Adrenal gland (tissue), 12 donors: ENCODE data around the gene JAZF1. TPM values are rescaled to one million over a fixed set of nuclear protein-coding genes. Genes with fewer than 3 reads are reported as not detected.

Experiments used
- DNase-seq, 7 donors: peaks; one replicate each; pipeline ENCODE4 v3.0.0-alpha.2; 2019 to 2020
- H3K27ac ChIP-seq, 5 donors: fragments of 200-600 bp; sonication (generic) in 4 of 5; 1 replicate in 3 of 5; 2 replicates in 2 of 5; pipeline versions ENCODE4 v1.5.1 to v1.8.0; 2016 to 2020; ENCODE audit warnings: mild to moderate bottlenecking in 1 of 5
- H3K27me3 ChIP-seq: fragments of 200-600 bp; 2 replicates; pipeline ENCODE4 v1.8.0; 2021
- H3K36me3 ChIP-seq, 2 donors: fragments of 200-600 bp; replicated peaks in 1 of 2; 1 replicate in 1 of 2; 2 replicates in 1 of 2; pipeline versions ENCODE4 v1.5.1 to v1.8.0; 2018 to 2022
- H3K4me1 ChIP-seq, 2 donors: fragments of 200-600 bp; replicated peaks in 1 of 2; 1 replicate in 1 of 2; 2 replicates in 1 of 2; pipeline versions ENCODE4 v1.5.1 to v1.8.0; 2018 to 2021
- H3K4me3 ChIP-seq, 4 donors: fragments of 200-600 bp; sonication (generic) in 3 of 4; one replicate each; pipeline ENCODE4 v1.5.1; 2016 to 2018
- H3K9me3 ChIP-seq, 3 donors: fragments of 200-600 bp; sonication (generic) in 1 of 3; replicated peaks in 1 of 3; 1 replicate in 2 of 3; 2 replicates in 1 of 3; pipeline versions ENCODE4 v1.5.1 to v1.8.0; 2016 to 2021
- CTCF ChIP-seq, 6 experiments: fragments of 450-650 bp in 4 of 6; fragments of 200-600 bp in 2 of 6; sonication (generic) in 1 of 6; IDR thresholded peaks; 1 replicate in 5 of 6; 2 replicates in 1 of 6; pipeline versions ENCODE4 v1.5.1 to v1.8.0; 2016 to 2021; ENCODE audit warnings: antibody characterized with exemption in 6 of 6, mild to moderate bottlenecking in 2 of 6, moderate library complexity in 1 of 6
- POLR2A ChIP-seq, 2 donors: fragments of 450-650 bp; IDR thresholded peaks; one replicate each; pipeline ENCODE4 v1.6.1; 2017; ENCODE audit warnings: antibody characterized with exemption in 2 of 2, mild to moderate bottlenecking in 2 of 2, moderate library complexity in 1 of 2
- WGBS, 4 donors: extraction: QIAGEN DNeasy Blood & Tissue Kit in 2 of 4; methylation state at CpG; one replicate each; pipeline versions ENCODE4 v1.1.5 to v1.1.7; 2013 to 2017; 5-methylcytosine and 5-hydroxymethylcytosine counted together
- intact Hi-C, 2 donors: fragments of 100-400 bp; cut with DNase I; formaldehyde crosslinking; loops; one replicate each; pipeline versions ENCODE4 v1.14.1 to v1.15.0; 2022 to 2023
- polyA plus RNA-seq, 3 donors: library from polyadenylated mRNA; stranded (reverse); fragments of 200-250 nt in 2 of 3; fragments of 350-450 nt in 1 of 3; fragmentation: Illumina TruSeq in 1 of 3; extraction: RNeasy Lipid Tissue Mini Kit (QIAGEN cat#74804) in 1 of 3; gene quantifications; one replicate each; pipeline ENCODE4 v1.2.3, GENCODE V29; 2013 to 2014
- total RNA-seq, 9 donors: library from RNA; depleted of rRNA in 4 of 9; stranded (reverse); fragments of >200 nt in 4 of 9; fragments of 120-200 nt in 1 of 9; fragmentation: NEBNext Ultra II Directional in 1 of 9; extraction: Animal tissue kit (Norgen Biotek cat#: 25700) in 1 of 9; gene quantifications; one replicate each; pipeline versions ENCODE4 v1.1.0 to v1.2.4, GENCODE V29; 2013 to 2023
- donor health status: healthy with polysubstance abuse.
- donor health status: Bipolar disorder and iron deficiency.
- donor health status: DM: yes; HTN: yes; CAD: no.
- donor health status: DM: no; HTN: no; CAD: no.
- donor health status: DM: no; HTN: no; CAD: no.
- donor health status: DM: yes; HTN: yes; CAD: no.

Gene JAZF1
- total and polyA plus RNA-seq, 12 donors = 18.5 to 192 (median 96.3) TPM

- no peak overlapping the region for H3K27ac ChIP-seq
- DNase-seq = no peak
- H3K4me3 ChIP-seq = no peak overlapping the region
- no peak for TF ChIP-seq CTCF (IDR thresholded peaks at IDR 0.05)
- no peak for TF ChIP-seq POLR2A (IDR thresholded peaks at IDR 0.05)
- H3K9me3 ChIP-seq = no peaks in the 10 kb centered on the region
- H3K27me3 ChIP-seq = no peaks in the 10 kb centered on the region
- 42 to 96% (median 85%) methylated on average over 2 of the region's 2 CpGs for WGBS, 4 donors
- no peaks in the 10 kb centered on the region for H3K36me3 ChIP-seq
- intact Hi-C loops = no loop called here
- H3K4me1 ChIP-seq = peaks cover 0 to 3% of the 10 kb centered on the region in 2 donors
Observed at GRCh38 chr7:27998382-27998781, 182.2 kb downstream of the JAZF1 start.

DNA sequence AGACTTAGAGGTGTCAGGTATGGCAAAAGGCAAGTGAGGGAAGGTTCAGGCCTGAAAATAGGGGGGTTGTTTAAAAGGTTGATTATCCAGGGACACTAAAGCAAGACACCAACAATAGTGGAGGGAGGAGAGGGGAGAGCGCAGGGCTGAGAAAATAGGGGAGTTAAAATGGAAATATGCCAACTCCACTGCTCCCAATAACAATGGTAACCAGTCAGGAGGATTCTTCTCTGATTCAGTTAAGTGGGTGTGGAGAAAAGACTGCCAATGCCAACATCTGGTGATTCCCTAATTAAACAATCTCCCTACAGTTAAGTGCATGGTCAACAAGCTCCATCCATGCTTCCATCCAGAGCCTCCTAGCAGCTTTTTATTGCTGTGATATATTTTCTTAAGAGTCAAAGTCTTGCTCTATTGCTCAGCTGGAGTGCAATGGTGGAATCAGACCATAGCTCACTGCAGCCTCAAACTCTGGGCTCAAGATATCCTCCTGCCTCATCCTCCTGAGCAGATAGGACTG lies 183.3 kb downstream of the JAZF1 start:
- peaks cover under 1 to 14% of the 10 kb centered on the region in 2 donors for H3K4me1 ChIP-seq
- H3K27ac ChIP-seq = no peak overlapping the region
- TF ChIP-seq POLR2A (IDR thresholded peaks at IDR 0.05) (no peak), CTCF (IDR thresholded peaks at IDR 0.05) (no peak)
- no peak overlapping the region for H3K4me3 ChIP-seq
- no peaks in the 10 kb centered on the region for H3K9me3 ChIP-seq
- DNase-seq = no peak
- intact Hi-C loops = no loop called here
- no peaks in the 10 kb centered on the region for H3K27me3 ChIP-seq
- H3K36me3 ChIP-seq = no peaks in the 10 kb centered on the region
- WGBS, 4 donors = 94 to 100% (median 98%) methylated on average over 1 of the region's 1 CpG

DNA sequence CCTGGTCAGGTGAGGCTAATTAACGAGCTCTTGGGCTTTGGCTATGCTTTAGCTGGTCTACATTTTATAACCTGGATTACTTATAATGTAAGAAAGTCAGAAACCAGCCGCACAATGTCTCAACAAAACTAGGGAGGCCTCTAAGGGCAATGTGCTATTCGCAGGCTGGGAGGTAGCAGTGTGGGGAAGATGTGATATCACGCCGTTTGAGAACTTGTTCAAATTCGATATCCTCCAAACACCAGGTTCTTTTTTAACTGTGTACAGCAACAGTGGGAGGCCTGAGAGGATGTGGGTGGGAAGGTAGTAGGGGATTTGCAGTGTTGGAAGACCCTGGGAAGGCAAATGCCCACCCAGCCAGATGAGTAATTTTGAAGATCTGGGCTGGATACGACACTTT lies 184.5 kb downstream of the JAZF1 start:
- peaks cover 3 to 24% of the 10 kb centered on the region in 2 donors for H3K4me1 ChIP-seq
- no peak overlapping the region for H3K4me3 ChIP-seq
- TF ChIP-seq CTCF (IDR thresholded peaks at IDR 0.05) (no peak), POLR2A (IDR thresholded peaks at IDR 0.05) (no peak)
- H3K9me3 ChIP-seq = no peaks in the 10 kb centered on the region
- no peak overlapping the region for H3K27ac ChIP-seq
- WGBS, 4 donors = 96 to 99% (median 98%) methylated on average over 7 of the region's 7 CpGs
- H3K27me3 ChIP-seq = no peaks in the 10 kb centered on the region
- intact Hi-C loops = no loop called here
- no peaks in the 10 kb centered on the region for H3K36me3 ChIP-seq
- no peak for DNase-seq

GRCh38 chr7:27995228-27995627 lies 185.4 kb downstream of the JAZF1 start:
- Histone ChIP-seq H3K27ac (no peak overlapping the region), H3K9me3 (no peaks in the 10 kb centered on the region), H3K4me3 (no peak overlapping the region), H3K36me3 (no peaks in the 10 kb centered on the region), H3K27me3 (no peaks in the 10 kb centered on the region), H3K4me1 (peaks cover 3 to 24% of the 10 kb centered on the region in 2 donors)
- no peak for TF ChIP-seq CTCF (IDR thresholded peaks at IDR 0.05)
- TF ChIP-seq POLR2A (IDR thresholded peaks at IDR 0.05) = no peak
- intact Hi-C loops = no loop called here
- no peak for DNase-seq
- WGBS, 4 donors = 84 to 90% (median 89%) methylated on average over 3 of the region's 3 CpGs
